Measurements from ENCODE around the gene MAU2. TPM values are rescaled to one million over a fixed set of nuclear protein-coding genes. Genes with fewer than 3 reads are reported as not detected.

MAU2 gene
- total and polyA plus RNA-seq, 10 of the 15 experiments (the other 5 are each of a cell fraction or from before 2014, with no cell fraction given), result 1.8 to 47.2 (median 22.1) TPM

DNA sequence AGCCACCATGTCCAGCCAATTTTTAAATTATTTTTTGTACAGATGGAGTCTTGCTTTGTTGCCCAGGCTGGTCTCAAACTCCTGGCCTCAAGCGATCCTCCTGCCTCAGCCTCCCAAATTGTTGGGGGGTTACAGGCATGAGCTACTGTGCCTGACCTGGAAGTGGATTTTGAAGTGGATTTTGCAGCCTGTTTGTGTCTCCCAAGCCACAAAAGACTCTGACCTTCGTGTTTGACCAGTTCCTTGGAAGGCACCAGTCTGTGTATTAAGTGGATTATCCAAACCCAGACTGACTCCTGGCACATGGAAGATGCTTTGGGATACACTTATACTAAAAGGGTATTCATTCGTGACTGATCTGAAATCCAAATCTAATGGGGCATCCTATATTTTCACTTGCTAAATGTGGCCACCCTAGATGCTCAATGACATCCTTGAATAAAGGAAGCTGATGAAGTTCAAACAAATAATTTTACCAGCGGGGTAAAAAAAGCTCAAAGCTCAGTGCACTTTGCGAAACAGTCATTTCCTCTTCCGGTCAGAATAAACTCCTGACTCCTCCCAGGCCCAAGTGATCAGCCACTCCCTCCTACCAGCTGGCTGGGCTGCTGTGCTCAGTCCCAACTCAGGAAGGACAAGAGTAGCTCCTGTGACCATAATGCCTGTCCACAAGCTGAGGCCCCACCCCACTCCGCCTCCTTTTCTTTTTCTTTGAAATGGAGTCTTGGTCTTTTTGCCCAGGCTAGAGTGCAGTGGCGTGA, 52.2 kb downstream of the MAU2 start (continued):
- TF ChIP-seq, protein P1, sequence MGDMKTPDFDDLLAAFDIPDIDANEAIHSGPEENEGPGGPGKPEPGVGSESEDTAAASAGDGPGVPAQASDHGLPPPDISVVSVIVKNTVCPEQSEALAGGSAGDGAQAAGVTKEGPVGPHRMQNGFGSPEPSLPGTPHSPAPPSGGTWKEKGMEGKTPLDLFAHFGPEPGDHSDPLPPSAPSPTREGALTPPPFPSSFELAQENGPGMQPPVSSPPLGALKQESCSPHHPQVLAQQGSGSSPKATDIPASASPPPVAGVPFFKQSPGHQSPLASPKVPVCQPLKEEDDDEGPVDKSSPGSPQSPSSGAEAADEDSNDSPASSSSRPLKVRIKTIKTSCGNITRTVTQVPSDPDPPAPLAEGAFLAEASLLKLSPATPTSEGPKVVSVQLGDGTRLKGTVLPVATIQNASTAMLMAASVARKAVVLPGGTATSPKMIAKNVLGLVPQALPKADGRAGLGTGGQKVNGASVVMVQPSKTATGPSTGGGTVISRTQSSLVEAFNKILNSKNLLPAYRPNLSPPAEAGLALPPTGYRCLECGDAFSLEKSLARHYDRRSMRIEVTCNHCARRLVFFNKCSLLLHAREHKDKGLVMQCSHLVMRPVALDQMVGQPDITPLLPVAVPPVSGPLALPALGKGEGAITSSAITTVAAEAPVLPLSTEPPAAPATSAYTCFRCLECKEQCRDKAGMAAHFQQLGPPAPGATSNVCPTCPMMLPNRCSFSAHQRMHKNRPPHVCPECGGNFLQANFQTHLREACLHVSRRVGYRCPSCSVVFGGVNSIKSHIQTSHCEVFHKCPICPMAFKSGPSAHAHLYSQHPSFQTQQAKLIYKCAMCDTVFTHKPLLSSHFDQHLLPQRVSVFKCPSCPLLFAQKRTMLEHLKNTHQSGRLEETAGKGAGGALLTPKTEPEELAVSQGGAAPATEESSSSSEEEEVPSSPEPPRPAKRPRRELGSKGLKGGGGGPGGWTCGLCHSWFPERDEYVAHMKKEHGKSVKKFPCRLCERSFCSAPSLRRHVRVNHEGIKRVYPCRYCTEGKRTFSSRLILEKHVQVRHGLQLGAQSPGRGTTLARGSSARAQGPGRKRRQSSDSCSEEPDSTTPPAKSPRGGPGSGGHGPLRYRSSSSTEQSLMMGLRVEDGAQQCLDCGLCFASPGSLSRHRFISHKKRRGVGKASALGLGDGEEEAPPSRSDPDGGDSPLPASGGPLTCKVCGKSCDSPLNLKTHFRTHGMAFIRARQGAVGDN (IDR thresholded peaks at IDR 0.05), result 0 out of 2 replicates have a peak, but pooled peaks have one; percentile 35

DNA sequence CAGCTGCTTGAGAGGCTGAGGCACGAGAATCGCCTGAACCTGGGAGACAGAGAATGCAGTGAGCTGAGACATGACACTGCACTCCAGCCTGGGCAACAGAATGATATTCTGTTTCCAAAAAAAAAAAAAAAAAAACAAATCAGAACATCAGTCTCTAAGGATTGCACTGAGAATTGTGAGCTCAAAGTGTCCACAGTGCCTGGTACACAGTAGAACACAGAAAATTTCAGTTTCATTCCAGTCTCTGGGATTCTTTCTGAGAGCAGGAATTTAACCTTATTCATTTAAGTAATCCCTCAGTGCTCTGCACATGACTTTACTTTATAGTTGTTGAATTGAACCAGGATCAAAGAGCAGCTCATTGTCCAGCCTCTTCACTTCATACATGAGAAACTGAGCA, 58.9 kb downstream of the MAU2 start:
- DNase-seq (ENCODE audit: low read depth, low spot score), result no peak
- ChIA-PET CTCF (interaction anchor here (0.7 to 3.0 kb wide), 5 partner anchors 10 to 111 kb away, joined by 3 to 13 read pairs (median 3); no protein-coding TSS in a partner anchor), RAD21 (ENCODE audit: unreplicated experiment) (interaction anchor here (1.0 to 1.9 kb wide), 3 partner anchors 26 to 111 kb away, joined by 3 to 6 read pairs (median 5); partner anchors contain the start of gene GATAD2A), POLR2A (interaction anchor here (0.7 to 1.3 kb wide), 2 partner anchors 15 to 820 kb away, joined by 4 to 5 read pairs; no protein-coding TSS in a partner anchor), SMC1A (ENCODE audit: uncharacterized antibody, unreplicated experiment) (interaction anchor here (1.0 kb wide), 1 partner anchor 110 kb away, joined by 7 read pairs; no protein-coding TSS in a partner anchor)
- Histone ChIP-seq H3K27ac (ENCODE audit: control insufficient read depth, insufficient read depth) (no peak overlapping the region), H3K9ac (ENCODE audit: control insufficient read depth, insufficient read depth, low read length) (no peak overlapping the region), H3K27me3 (replicated peaks in 1 of 2; ENCODE audit: control insufficient read depth in 2 of 2, insufficient read depth in 2 of 2, low read length in 1 of 2) (no peaks in the 10 kb centered on the region), H3K36me3 (ENCODE audit: control insufficient read depth in 2 of 2, insufficient read depth in 2 of 2, low read length in 1 of 2) (no peaks in the 10 kb centered on the region), H3K9me3 (replicated peaks; ENCODE audit: control insufficient read depth, insufficient read depth, low read length) (no peaks in the 10 kb centered on the region), H3K79me2 (ENCODE audit: control insufficient read depth, insufficient read depth, low read length) (no peaks in the 10 kb centered on the region), H3K4me1 (ENCODE audit: control insufficient read depth, insufficient read depth, low read length) (peaks cover 7% of the 10 kb centered on the region), H2AFZ (ENCODE audit: control insufficient read depth, low read depth, low read length) (no peak overlapping the region), H3K4me3 (no peak overlapping the region), H4K20me1 (ENCODE audit: control insufficient read depth, insufficient read depth) (no peaks in the 10 kb centered on the region), H3K4me2 (ENCODE audit: control insufficient read depth, insufficient read depth) (no peak overlapping the region)
- no peak for TF ChIP-seq TCF3 (IDR thresholded peaks at IDR 0.05; ENCODE audit: borderline replicate concordance, insufficient read depth, low read depth, low read length)
- TF ChIP-seq IKZF2 (IDR thresholded peaks at IDR 0.05), result no peak
- TF ChIP-seq, protein P2, sequence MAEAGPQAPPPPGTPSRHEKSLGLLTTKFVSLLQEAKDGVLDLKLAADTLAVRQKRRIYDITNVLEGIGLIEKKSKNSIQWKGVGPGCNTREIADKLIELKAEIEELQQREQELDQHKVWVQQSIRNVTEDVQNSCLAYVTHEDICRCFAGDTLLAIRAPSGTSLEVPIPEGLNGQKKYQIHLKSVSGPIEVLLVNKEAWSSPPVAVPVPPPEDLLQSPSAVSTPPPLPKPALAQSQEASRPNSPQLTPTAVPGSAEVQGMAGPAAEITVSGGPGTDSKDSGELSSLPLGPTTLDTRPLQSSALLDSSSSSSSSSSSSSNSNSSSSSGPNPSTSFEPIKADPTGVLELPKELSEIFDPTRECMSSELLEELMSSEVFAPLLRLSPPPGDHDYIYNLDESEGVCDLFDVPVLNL (IDR thresholded peaks at IDR 0.05; ENCODE audit: low read depth, low read length), result no peak
- TF ChIP-seq, protein P1 (IDR thresholded peaks at IDR 0.05), result no peak
- TF ChIP-seq TCF7 (IDR thresholded peaks at IDR 0.05; ENCODE audit: borderline replicate concordance), result no peak
- TF ChIP-seq IRF4 (IDR thresholded peaks at IDR 0.05; ENCODE audit: low read depth, low read length), result no peak
- FAIRE-seq, result no peak
- WGBS (ENCODE audit: insufficient coverage, insufficient replicate concordance, low lambda C conversion rate, missing lambda C conversion rate), result 63% methylated on average over 2 of the region's 2 CpGs
- in situ Hi-C loops (cut with MboI) (no loop called here), intact Hi-C loops (cut with micrococcal nuclease; ENCODE audit: unreplicated experiment) (no loop called here)
- no peak for ATAC-seq
- BruUV-seq (replicated peaks), result no TSS peak
